A204.1 (cell line): Measurements from ENCODE around the gene GALNT2.

Source experiments
- FAIRE-seq: peaks from 2 replicates; lab custom pipeline; 2012; peaks lifted over from hg19 to GRCh38; lab: Jason Lieb, UNC

The GALNT2 gene

GRCh38 chr1:230170622-230171021 is 103.6 kb downstream of the GALNT2 start:
- FAIRE-seq, result no peak

GRCh38 chr1:230171356-230172015 is 104.4 kb downstream of the GALNT2 start:
- FAIRE-seq, result no peak

GRCh38 chr1:230172016-230172537 is 105.0 kb downstream of the GALNT2 start:
- no peak for FAIRE-seq

GRCh38 chr1:230173187-230173975 is 106.3 kb downstream of the GALNT2 start:
- FAIRE-seq, result no peak

GRCh38 chr1:230174041-230174440 is 107.0 kb downstream of the GALNT2 start:
- FAIRE-seq, result no peak

GRCh38 chr1:230174471-230175162 is 107.6 kb downstream of the GALNT2 start:
- no peak for FAIRE-seq

- FAIRE-seq, result no peak
Measured at GRCh38 chr1:230175163-230175747, 108.2 kb downstream of the GALNT2 start.

GRCh38 chr1:230175839-230176238 is 108.8 kb downstream of the GALNT2 start:
- FAIRE-seq, result no peak

GRCh38 chr1:230176326-230176725 is 109.3 kb downstream of the GALNT2 start:
- no peak for FAIRE-seq

GRCh38 chr1:230176871-230177411 is 109.9 kb downstream of the GALNT2 start:
- no peak for FAIRE-seq

GRCh38 chr1:230179249-230179648 is 112.2 kb downstream of the GALNT2 start:
- FAIRE-seq, result no peak

GRCh38 chr1:230185076-230186001 is 118.3 kb downstream of the GALNT2 start:
- no peak for FAIRE-seq

GRCh38 chr1:230186003-230186863 is 119.2 kb downstream of the GALNT2 start:
- no peak for FAIRE-seq

- no peak for FAIRE-seq
Measured at GRCh38 chr1:230186874-230187273, 119.8 kb downstream of the GALNT2 start.

GRCh38 chr1:230187290-230187689 is 120.3 kb downstream of the GALNT2 start:
- FAIRE-seq, result no peak

GRCh38 chr1:230188826-230189225 is 121.8 kb downstream of the GALNT2 start:
- FAIRE-seq, result no peak

- FAIRE-seq, result no peak
Measured at GRCh38 chr1:230189341-230189740, 122.3 kb downstream of the GALNT2 start.

GRCh38 chr1:230189824-230190223 is 122.8 kb downstream of the GALNT2 start:
- FAIRE-seq, result no peak

GRCh38 chr1:230191079-230191804 is 124.2 kb downstream of the GALNT2 start:
- no peak for FAIRE-seq
